MM.1S (cell line): ENCODE measurements around the gene SPC25.

Experiments used
- DNase-seq: peaks from one replicate; pipeline ENCODE4 v3.0.0-alpha.2; 2015
- H2AFZ ChIP-seq: fragments of 300-600 bp; sonication (generic); 2 replicates; pipeline ENCODE4 v1.6.0; 2016; ENCODE audit warnings: antibody characterized with exemption, low read length
- H3F3A ChIP-seq: fragments of 300-600 bp; sonication (generic); 2 replicates; pipeline ENCODE4 v1.6.1; 2016; ENCODE audit warnings: mild to moderate bottlenecking, antibody characterized with exemption, low read length, moderate library complexity, mixed read lengths; ENCODE audit not compliant: insufficient read depth
- H3K27ac ChIP-seq: fragments of 300-600 bp; sonication (generic); 2 replicates; pipeline ENCODE4 v1.5.1; 2016; ENCODE audit warnings: mild to moderate bottlenecking, low read length
- H3K27me3 ChIP-seq: fragments of 300-600 bp; sonication (generic); replicated peaks from 2 replicates; pipeline ENCODE4 v1.6.0; 2016; ENCODE audit warnings: low read length; ENCODE audit not compliant: insufficient read depth
- H3K36me3 ChIP-seq: fragments of 300-600 bp; sonication (generic); replicated peaks from 2 replicates; pipeline ENCODE4 v1.6.1; 2016; ENCODE audit warnings: mild to moderate bottlenecking, low read length, mixed read lengths; ENCODE audit not compliant: insufficient read depth
- H3K4me1 ChIP-seq: fragments of 300-600 bp; sonication (generic); 2 replicates; pipeline ENCODE4 v1.6.1; 2016; ENCODE audit warnings: low read length, mixed read lengths
- H3K4me2 ChIP-seq: fragments of 300-600 bp; sonication (generic); 2 replicates; pipeline ENCODE4 v1.6.0; 2016; ENCODE audit warnings: low read depth, low read length
- H3K4me3 ChIP-seq: fragments of 300-600 bp; sonication (generic); 2 replicates; pipeline ENCODE4 v1.5.1; 2016; ENCODE audit warnings: low read length, mixed read lengths
- H3K79me2 ChIP-seq: fragments of 300-600 bp; sonication (generic); 2 replicates; pipeline ENCODE4 v1.6.1; 2016; ENCODE audit warnings: mixed run types, low read length, mixed read lengths
- H3K9ac ChIP-seq: fragments of 300-600 bp; sonication (generic); 2 replicates; pipeline ENCODE4 v1.6.1; 2016; ENCODE audit warnings: low read length, mixed read lengths
- H3K9me2 ChIP-seq: fragments of 300-600 bp; sonication (generic); replicated peaks from 2 replicates; pipeline ENCODE4 v1.6.1; 2016; ENCODE audit warnings: mild to moderate bottlenecking, low read length, mixed read lengths; ENCODE audit not compliant: insufficient read depth
- H3K9me3 ChIP-seq: fragments of 300-600 bp; sonication (generic); replicated peaks from 2 replicates; pipeline ENCODE4 v1.6.1; 2016; ENCODE audit warnings: mild to moderate bottlenecking, low read length, mixed read lengths; ENCODE audit not compliant: insufficient read depth
- H4K20me1 ChIP-seq: fragments of 300-600 bp; sonication (generic); 2 replicates; pipeline ENCODE4 v1.6.1; 2016; ENCODE audit warnings: mild to moderate bottlenecking, low read length, moderate library complexity, mixed read lengths; ENCODE audit not compliant: insufficient read depth
- EZH2 ChIP-seq: fragments of 300-600 bp; sonication (generic); optimal IDR thresholded peaks from 2 replicates; pipeline ENCODE3; 2017; ENCODE audit warnings: low read depth, mild to moderate bottlenecking, antibody characterized with exemption, low read length, mixed read lengths
- EZH2phosphoT487 ChIP-seq: fragments of 300-600 bp; sonication (generic); IDR thresholded peaks from 2 replicates; pipeline ENCODE4 v1.6.1; 2018; ENCODE audit warnings: antibody characterized with exemption, low read length
- TF ChIP-seq, protein P1 (sequence below): fragments of 300-600 bp; sonication (generic); IDR thresholded peaks from 2 replicates; pipeline ENCODE4 v1.5.1; 2016; ENCODE audit warnings: antibody characterized with exemption, low read length, mixed read lengths

Gene SPC25

GRCh38 chr2:168843253-168843652 lies 47.0 kb downstream of the SPC25 start:
- no peak overlapping the region for H2AFZ ChIP-seq
- H3F3A ChIP-seq, result no peaks in the 10 kb centered on the region
- no peak overlapping the region for H3K4me2 ChIP-seq
- no peaks in the 10 kb centered on the region for H3K9me2 ChIP-seq
- no peaks in the 10 kb centered on the region for H3K36me3 ChIP-seq
- peaks cover 12% of the 10 kb centered on the region for H3K4me1 ChIP-seq
- no peaks in the 10 kb centered on the region for H4K20me1 ChIP-seq
- no peak for DNase-seq
- H3K27me3 ChIP-seq, result no peaks in the 10 kb centered on the region
- H3K4me3 ChIP-seq, result no peak overlapping the region
- no peak overlapping the region for H3K27ac ChIP-seq
- TF ChIP-seq, protein P1, sequence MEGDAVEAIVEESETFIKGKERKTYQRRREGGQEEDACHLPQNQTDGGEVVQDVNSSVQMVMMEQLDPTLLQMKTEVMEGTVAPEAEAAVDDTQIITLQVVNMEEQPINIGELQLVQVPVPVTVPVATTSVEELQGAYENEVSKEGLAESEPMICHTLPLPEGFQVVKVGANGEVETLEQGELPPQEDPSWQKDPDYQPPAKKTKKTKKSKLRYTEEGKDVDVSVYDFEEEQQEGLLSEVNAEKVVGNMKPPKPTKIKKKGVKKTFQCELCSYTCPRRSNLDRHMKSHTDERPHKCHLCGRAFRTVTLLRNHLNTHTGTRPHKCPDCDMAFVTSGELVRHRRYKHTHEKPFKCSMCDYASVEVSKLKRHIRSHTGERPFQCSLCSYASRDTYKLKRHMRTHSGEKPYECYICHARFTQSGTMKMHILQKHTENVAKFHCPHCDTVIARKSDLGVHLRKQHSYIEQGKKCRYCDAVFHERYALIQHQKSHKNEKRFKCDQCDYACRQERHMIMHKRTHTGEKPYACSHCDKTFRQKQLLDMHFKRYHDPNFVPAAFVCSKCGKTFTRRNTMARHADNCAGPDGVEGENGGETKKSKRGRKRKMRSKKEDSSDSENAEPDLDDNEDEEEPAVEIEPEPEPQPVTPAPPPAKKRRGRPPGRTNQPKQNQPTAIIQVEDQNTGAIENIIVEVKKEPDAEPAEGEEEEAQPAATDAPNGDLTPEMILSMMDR, result no peak
- TF ChIP-seq EZH2 (no peak), EZH2phosphoT487 (no peak)
- H3K9me3 ChIP-seq, result no peaks in the 10 kb centered on the region
- no peak overlapping the region for H3K9ac ChIP-seq
- no peaks in the 10 kb centered on the region for H3K79me2 ChIP-seq

DNA sequence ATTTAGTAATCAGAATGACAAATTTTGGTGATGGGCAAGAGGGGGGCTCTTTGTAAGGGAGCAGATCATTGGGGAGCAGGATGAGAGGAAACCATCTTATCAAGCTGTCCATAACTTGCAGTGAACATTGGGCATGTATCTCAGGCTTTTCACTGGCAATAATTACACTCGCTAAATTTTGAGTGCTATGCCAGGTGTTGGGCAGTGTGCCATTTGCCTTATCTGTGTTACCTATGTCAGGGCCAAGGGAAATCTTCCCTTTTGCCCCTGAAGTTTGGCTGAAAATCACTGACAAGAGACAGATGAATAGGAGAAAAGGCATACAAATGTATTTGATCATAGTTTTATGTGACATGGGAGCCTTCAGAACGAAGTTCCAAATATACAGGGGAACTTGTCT lies 48.8 kb downstream of the SPC25 start:
- DNase-seq, result no peak
- H3K4me2 ChIP-seq, result no peak overlapping the region
- H3K36me3 ChIP-seq, result no peaks in the 10 kb centered on the region
- no peak overlapping the region for H3K4me3 ChIP-seq
- H3K4me1 ChIP-seq, result peaks cover 12% of the 10 kb centered on the region
- H3K9me2 ChIP-seq, result no peaks in the 10 kb centered on the region
- H3F3A ChIP-seq, result no peaks in the 10 kb centered on the region
- no peak overlapping the region for H3K9ac ChIP-seq
- H2AFZ ChIP-seq, result no peak overlapping the region
- no peaks in the 10 kb centered on the region for H4K20me1 ChIP-seq
- no peaks in the 10 kb centered on the region for H3K27me3 ChIP-seq
- no peak overlapping the region for H3K27ac ChIP-seq
- TF ChIP-seq EZH2, result no peak
- no peak for TF ChIP-seq EZH2phosphoT487
- TF ChIP-seq, protein P1, result no peak
- H3K9me3 ChIP-seq, result no peaks in the 10 kb centered on the region
- H3K79me2 ChIP-seq, result no peaks in the 10 kb centered on the region

- TF ChIP-seq EZH2phosphoT487 (no peak), EZH2 (no peak)
- TF ChIP-seq, protein P1, result no peak
- Histone ChIP-seq H3K79me2 (no peaks in the 10 kb centered on the region), H3K27ac (no peak overlapping the region), H3K27me3 (no peaks in the 10 kb centered on the region), H3K9me2 (no peaks in the 10 kb centered on the region), H3K9ac (no peak overlapping the region), H4K20me1 (no peaks in the 10 kb centered on the region), H3K36me3 (no peaks in the 10 kb centered on the region), H3F3A (no peaks in the 10 kb centered on the region), H3K4me2 (no peak overlapping the region), H3K4me3 (no peak overlapping the region), H3K4me1 (no peaks in the 10 kb centered on the region), H3K9me3 (no peaks in the 10 kb centered on the region), H2AFZ (no peak overlapping the region)
- no peak for DNase-seq
Measured at GRCh38 chr2:168835969-168836368, 54.3 kb downstream of the SPC25 start.
